ELF-1 (cell line): ENCODE measurements around the gene BCL7B.
"Not testable (repeated sequence)": the region's sequence is repeated elsewhere in the genome, so short reads cannot be mapped to it uniquely, and the experiment has no call there.

Experiments used
- DNase-seq: peaks from one replicate; pipeline ENCODE4 v3.0.0-alpha.2; 2016; ENCODE audit warnings: low read depth, low spot score

The BCL7B gene

GRCh38 chr7:73496626-73497025 is 60.9 kb downstream of the BCL7B start:
- DNase-seq = no peak

- DNase-seq = not testable (repeated sequence)
Measured at GRCh38 chr7:73495507-73495906, 62.0 kb downstream of the BCL7B start.

- no peak for DNase-seq
Measured at GRCh38 chr7:73489976-73490375, 67.5 kb downstream of the BCL7B start.

- DNase-seq = no peak
Measured at GRCh38 chr7:73487486-73487885, 70.0 kb downstream of the BCL7B start.
